Tibial artery (tissue), 4 donors: ENCODE results near the gene GALNS.

ENCODE experiments used
- DNase-seq, 2 donors: peaks; one replicate each; pipeline ENCODE4 v3.0.0-alpha.2; 2019
- H3K27ac ChIP-seq, 2 donors: fragments of 200-600 bp; sonication (generic) in 1 of 2; 1 replicate in 1 of 2; 2 replicates in 1 of 2; pipeline ENCODE4 v1.5.1; 2018 to 2019; ENCODE audit warnings: mild to moderate bottlenecking in 1 of 2
- H3K27me3 ChIP-seq, 2 donors: fragments of 200-600 bp; sonication (generic) in 1 of 2; one replicate each; pipeline versions ENCODE4 v1.5.1 to v1.6.0; 2016 to 2019
- H3K36me3 ChIP-seq, 3 donors: fragments of 200-600 bp; sonication (generic) in 2 of 3; one replicate each; pipeline ENCODE4 v1.5.1; 2016 to 2019; ENCODE audit warnings: mild to moderate bottlenecking in 2 of 3
- H3K4me1 ChIP-seq, 4 donors: fragments of 200-600 bp; sonication (generic) in 2 of 4; 1 replicate in 3 of 4; 2 replicates in 1 of 4; pipeline ENCODE4 v1.5.1; 2016 to 2019
- H3K4me3 ChIP-seq, 2 donors: fragments of 200-600 bp; sonication (generic) in 1 of 2; 1 replicate in 1 of 2; 2 replicates in 1 of 2; pipeline ENCODE4 v1.5.1; 2018 to 2019; ENCODE audit warnings: mild to moderate bottlenecking in 2 of 2
- H3K9me3 ChIP-seq, 3 donors: fragments of 200-600 bp; sonication (generic) in 1 of 3; one replicate each; pipeline ENCODE4 v1.5.1; 2016 to 2019
- CTCF ChIP-seq, 2 experiments: fragments of 200-600 bp in 1 of 2; fragments of 450-650 bp in 1 of 2; IDR thresholded peaks; one replicate each; pipeline ENCODE4 v1.5.1; 2017 to 2019; ENCODE audit warnings: antibody characterized with exemption in 2 of 2, mild to moderate bottlenecking in 1 of 2, moderate library complexity in 1 of 2
- intact Hi-C: fragments of 100-400 bp; cut with DNase I; formaldehyde crosslinking; loops from one replicate; pipeline ENCODE4 v1.15.0; 2023; ENCODE audit warnings: low total_unique reads

GALNS gene

GRCh38 chr16:88879788-88880055 is 23.0 kb upstream of the GALNS start:
- peaks cover 0 to 4% (median 0%) of the 10 kb centered on the region in 3 donors for H3K36me3 ChIP-seq
- H3K9me3 ChIP-seq = no peaks in the 10 kb centered on the region
- TF ChIP-seq CTCF (IDR thresholded peaks at IDR 0.05) = no peak
- no peak for DNase-seq
- no peak overlapping the region for H3K27ac ChIP-seq
- H3K27me3 ChIP-seq = peaks cover 0 to 60% of the 10 kb centered on the region in 2 donors
- intact Hi-C loops = no loop called here
- peaks cover 0 to 10% (median 0%) of the 10 kb centered on the region in 4 donors for H3K4me1 ChIP-seq
- no peak overlapping the region for H3K4me3 ChIP-seq

GRCh38 chr16:88878967-88879787 is 22.4 kb upstream of the GALNS start:
- H3K36me3 ChIP-seq = peaks cover 0 to 4% (median 0%) of the 10 kb centered on the region in 3 donors
- DNase-seq = no peak
- H3K9me3 ChIP-seq = no peaks in the 10 kb centered on the region
- no peak overlapping the region for H3K27ac ChIP-seq
- no peak for TF ChIP-seq CTCF (IDR thresholded peaks at IDR 0.05)
- intact Hi-C loops = no loop called here
- H3K4me3 ChIP-seq = no peak overlapping the region
- H3K4me1 ChIP-seq = peaks cover 0 to 10% (median 0%) of the 10 kb centered on the region in 4 donors
- H3K27me3 ChIP-seq = peaks cover 0 to 55% of the 10 kb centered on the region in 2 donors

GRCh38 chr16:88878356-88878755 is 21.6 kb upstream of the GALNS start:
- Histone ChIP-seq H3K27me3 (peaks cover 0 to 60% of the 10 kb centered on the region in 2 donors), H3K27ac (no peak overlapping the region), H3K36me3 (peaks cover 0 to 4% (median 0%) of the 10 kb centered on the region in 3 donors), H3K4me3 (no peak overlapping the region), H3K4me1 (peaks cover 0 to 10% (median 0%) of the 10 kb centered on the region in 4 donors), H3K9me3 (no peaks in the 10 kb centered on the region)
- DNase-seq = no peak
- intact Hi-C loops = no loop called here
- TF ChIP-seq CTCF (IDR thresholded peaks at IDR 0.05) = no peak

GRCh38 chr16:88877564-88878289 is 21.0 kb upstream of the GALNS start:
- Histone ChIP-seq H3K27ac (no peak overlapping the region), H3K4me1 (peaks cover 0 to 10% (median 0%) of the 10 kb centered on the region in 4 donors), H3K9me3 (no peaks in the 10 kb centered on the region), H3K36me3 (peaks cover 0 to 4% (median 0%) of the 10 kb centered on the region in 3 donors), H3K4me3 (no peak overlapping the region), H3K27me3 (peaks cover 0 to 62% of the 10 kb centered on the region in 2 donors)
- TF ChIP-seq CTCF (IDR thresholded peaks at IDR 0.05) = no peak
- DNase-seq = no peak
- intact Hi-C loops = no loop called here

- Histone ChIP-seq H3K27ac (no peak overlapping the region), H3K4me1 (peaks cover 0 to 10% (median 0%) of the 10 kb centered on the region in 4 donors), H3K4me3 (no peak overlapping the region), H3K27me3 (peaks cover 0 to 58% of the 10 kb centered on the region in 2 donors), H3K36me3 (peaks cover 0 to 4% (median 0%) of the 10 kb centered on the region in 3 donors), H3K9me3 (no peaks in the 10 kb centered on the region)
- no peak for DNase-seq
- intact Hi-C loops = no loop called here
- no peak for TF ChIP-seq CTCF (IDR thresholded peaks at IDR 0.05)
Observed at GRCh38 chr16:88876942-88877526, 20.3 kb upstream of the GALNS start.
